ENCODE data around the gene RIGI.

Gene RIGI

DNA sequence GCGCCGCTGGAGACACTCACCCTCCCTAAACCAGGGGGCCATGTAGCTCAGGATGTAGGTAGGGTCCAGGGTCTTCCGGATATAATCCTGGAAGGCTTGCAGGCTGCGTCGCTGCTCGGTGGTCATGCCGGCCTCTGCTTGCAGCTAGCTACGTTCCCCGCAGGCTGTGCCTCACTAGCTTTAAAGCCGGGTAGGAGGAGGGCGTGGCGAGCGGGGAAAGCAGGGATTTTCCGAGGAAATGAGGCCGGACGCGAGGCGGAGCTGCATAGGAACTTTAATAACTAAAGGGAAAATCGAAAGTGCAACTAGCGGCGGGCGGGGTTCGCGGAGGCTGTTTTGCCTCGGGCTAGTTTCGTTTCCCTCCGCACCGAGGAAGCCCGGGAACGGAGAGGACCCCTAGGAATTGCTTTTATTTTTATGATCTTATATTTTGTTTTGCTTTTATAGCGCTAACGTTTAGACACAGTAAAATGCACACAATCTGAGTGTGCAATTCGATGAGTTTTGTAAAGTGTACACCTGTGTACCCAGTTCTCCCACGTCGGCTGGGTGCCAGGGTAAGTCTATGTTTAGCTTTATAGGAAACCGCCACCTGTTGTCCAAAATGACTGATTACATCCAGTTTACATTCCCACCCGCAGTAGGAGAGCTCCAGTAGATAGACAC, at the start of gene RIGI:
RIGI (minus strand) TSS at position 156 of the 666 bp plus-strand sequence; CDS start at position 126, 30 bp downstream.
- TF ChIP-seq, protein P1, sequence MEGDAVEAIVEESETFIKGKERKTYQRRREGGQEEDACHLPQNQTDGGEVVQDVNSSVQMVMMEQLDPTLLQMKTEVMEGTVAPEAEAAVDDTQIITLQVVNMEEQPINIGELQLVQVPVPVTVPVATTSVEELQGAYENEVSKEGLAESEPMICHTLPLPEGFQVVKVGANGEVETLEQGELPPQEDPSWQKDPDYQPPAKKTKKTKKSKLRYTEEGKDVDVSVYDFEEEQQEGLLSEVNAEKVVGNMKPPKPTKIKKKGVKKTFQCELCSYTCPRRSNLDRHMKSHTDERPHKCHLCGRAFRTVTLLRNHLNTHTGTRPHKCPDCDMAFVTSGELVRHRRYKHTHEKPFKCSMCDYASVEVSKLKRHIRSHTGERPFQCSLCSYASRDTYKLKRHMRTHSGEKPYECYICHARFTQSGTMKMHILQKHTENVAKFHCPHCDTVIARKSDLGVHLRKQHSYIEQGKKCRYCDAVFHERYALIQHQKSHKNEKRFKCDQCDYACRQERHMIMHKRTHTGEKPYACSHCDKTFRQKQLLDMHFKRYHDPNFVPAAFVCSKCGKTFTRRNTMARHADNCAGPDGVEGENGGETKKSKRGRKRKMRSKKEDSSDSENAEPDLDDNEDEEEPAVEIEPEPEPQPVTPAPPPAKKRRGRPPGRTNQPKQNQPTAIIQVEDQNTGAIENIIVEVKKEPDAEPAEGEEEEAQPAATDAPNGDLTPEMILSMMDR (IDR thresholded peaks at IDR 0.05; ENCODE audit: control insufficient read depth, extremely low read depth, insufficient read depth) = peak; percentile 66
- peak; percentile 87 for DNase-seq (ENCODE audit: low read depth)

DNA sequence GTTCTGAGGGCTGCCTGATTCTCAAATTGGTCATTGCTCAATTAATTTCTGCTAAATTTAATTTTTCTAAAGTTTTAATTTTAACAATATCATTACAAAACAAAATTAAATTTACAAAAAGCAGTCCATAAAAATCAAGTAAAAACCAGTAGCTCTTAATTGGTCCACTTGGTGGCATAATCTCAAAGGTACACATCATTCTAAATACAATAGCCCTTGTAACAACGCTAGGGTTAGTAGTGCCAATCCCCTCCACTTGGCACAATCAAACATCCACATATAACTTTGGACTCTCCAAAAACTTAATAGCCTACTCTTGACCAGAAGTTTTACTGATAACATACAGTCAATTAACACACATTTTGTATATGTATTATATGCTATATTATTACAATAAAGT, 48.9 kb upstream of the RIGI start:
- no peak overlapping the region for H3K4me3 ChIP-seq (ENCODE audit: low read depth, low read length)
- no peak for DNase-seq (ENCODE audit: low read depth)
- TF ChIP-seq, protein P1 (IDR thresholded peaks at IDR 0.05; ENCODE audit: control insufficient read depth, extremely low read depth, insufficient read depth) = no peak

More for the DNA sequence above, at the start of gene RIGI:
- H3K4me3 ChIP-seq (ENCODE audit: low read depth, low read length) = peak within 1 kb of the TSS; percentile 53

DNA sequence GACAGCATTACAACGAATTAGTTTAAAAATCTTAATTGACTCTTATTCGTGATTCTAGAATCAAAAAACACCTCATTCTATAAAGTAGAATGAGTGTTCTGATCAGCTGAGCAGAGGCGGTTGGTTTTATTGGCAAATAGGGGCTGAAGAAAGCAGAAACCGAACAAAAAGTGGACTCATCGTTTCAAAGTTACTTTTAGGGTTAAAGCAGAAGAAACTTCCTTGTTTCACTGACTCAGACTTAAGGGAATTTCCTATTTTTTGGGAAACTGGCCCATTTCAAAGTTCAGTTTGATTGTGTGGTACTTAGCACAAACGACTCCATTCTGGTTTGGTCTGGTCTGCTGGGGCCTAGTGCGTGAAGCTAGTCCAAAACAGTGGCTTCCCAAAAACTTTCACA, 47.8 kb upstream of the RIGI start:
- H3K4me3 ChIP-seq (ENCODE audit: low read depth, low read length) = peak overlapping the region; percentile 99
- DNase-seq (ENCODE audit: low read depth) = no peak
- TF ChIP-seq, protein P1 (IDR thresholded peaks at IDR 0.05; ENCODE audit: control insufficient read depth, extremely low read depth, insufficient read depth) = no peak

DNA sequence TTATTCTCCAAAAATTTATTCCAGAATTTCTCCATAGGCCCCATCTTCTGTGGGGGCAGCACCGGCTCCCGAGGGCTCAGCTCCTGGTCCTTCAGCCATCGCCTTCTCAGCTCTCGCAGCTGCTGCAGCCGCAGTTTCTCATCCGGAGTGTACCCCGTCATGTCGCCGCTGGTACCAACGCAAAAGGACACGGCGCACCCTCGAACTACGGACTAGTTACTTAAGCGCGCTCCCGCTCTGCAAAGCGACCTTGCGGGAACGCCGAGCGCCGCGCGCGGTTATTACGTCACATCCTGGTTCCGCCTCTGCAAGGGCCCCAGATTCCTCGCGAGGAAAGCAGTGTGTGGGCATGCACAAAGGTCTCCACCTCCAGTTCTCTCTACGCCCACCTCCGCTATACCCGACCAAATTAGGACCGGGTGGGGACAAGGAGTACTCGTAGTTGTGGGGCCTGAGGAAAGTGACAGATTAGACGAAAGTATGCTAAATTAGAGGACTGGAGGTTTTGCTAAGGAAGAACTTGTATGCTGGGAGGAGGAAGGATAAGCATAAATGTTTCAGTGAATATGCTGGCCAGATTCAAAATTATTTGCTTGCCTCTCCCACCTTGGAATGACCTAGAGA, 47.0 kb upstream of the RIGI start, which contains the start of gene NDUFB6:
NDUFB6 (minus strand) TSS at position 260 of the 624 bp plus-strand sequence; CDS start at position 161, 99 bp downstream.
- H3K4me3 ChIP-seq (ENCODE audit: low read depth, low read length) = peak within 1 kb of the TSS; percentile 99

DNA sequence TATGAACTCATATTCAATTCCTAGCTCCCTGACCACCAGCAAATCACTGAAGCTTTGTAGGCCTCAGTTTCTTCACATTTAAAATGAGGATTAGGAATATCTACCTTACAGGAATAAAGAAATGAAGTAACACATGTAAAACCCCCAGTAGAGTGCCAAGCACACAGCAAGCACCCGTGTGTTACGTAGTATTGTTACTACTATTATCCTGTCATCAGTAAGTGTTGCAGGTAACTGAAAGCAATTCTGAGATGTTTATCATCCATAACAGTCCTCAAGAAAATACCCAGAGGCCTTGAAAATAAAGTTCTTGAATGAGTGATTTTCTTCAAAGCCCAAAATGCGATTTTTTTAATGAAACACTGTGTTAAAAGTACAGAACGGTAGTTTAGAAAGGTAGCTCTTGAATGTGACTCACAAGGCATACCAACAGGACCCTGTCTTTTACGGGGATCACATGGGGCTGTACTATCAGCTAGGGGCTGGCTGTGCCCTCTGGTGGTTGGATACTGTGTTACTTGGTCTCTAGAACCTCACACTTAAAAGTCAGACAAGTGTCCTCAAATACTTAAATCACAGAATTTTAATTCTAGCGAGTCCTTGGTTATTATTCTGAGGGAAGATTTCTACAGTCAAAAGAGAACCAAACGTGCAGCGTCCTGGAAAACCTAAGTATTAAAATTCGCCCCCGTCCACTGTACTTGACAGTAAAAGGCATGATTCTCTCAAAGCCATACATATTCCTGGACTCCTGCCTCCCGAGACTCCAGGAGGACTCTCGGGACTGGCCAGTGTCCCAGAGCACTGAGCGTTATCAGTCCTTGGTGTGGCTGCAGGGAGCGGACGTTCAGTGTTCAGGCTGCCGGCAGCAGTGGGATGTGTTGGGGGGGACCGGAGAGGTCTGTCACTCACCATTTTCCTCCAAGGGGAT, 46.2 kb upstream of the RIGI start:
- DNase-seq (ENCODE audit: low read depth) = no peak
- TF ChIP-seq, protein P1 (IDR thresholded peaks at IDR 0.05; ENCODE audit: control insufficient read depth, extremely low read depth, insufficient read depth) = peak; percentile 72
- H3K4me3 ChIP-seq (ENCODE audit: low read depth, low read length) = peak overlapping the region; percentile 99

More for the DNA sequence above, 47.0 kb upstream of the RIGI start, which contains the start of gene NDUFB6:
- TF ChIP-seq, protein P1 (IDR thresholded peaks at IDR 0.05; ENCODE audit: control insufficient read depth, extremely low read depth, insufficient read depth) = no peak
- DNase-seq (ENCODE audit: low read depth) = peak; percentile 83

DNA sequence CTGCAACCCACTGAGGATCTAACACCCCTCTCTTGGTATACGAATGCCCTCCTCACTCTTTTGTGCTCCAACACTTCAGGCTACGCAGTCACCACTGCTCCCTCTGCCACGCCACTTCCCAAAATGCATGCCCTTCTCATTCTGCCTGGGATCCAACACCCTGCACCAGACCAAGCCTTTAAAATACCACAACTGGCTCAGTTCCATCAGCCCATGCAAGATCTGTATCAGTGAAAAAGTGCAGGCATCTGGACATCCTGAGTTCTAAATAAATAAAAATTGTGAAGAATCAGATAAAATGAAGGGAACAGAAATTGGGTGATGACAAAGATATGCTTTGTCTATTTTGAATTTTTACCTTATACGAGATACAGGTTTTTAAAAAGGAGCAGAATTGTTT, 44.3 kb upstream of the RIGI start:
- TF ChIP-seq, protein P1 (IDR thresholded peaks at IDR 0.05; ENCODE audit: control insufficient read depth, extremely low read depth, insufficient read depth) = no peak
- no peak overlapping the region for H3K4me3 ChIP-seq (ENCODE audit: low read depth, low read length)
- DNase-seq (ENCODE audit: low read depth) = no peak

All from LNCaP clone FGC (cell line).